ENCODE measurements around the gene ESR2.
"Not testable (repeated sequence)": the region's sequence is repeated elsewhere in the genome, so short reads cannot be mapped to it uniquely, and the experiment has no call there.

ESR2 gene

DNA sequence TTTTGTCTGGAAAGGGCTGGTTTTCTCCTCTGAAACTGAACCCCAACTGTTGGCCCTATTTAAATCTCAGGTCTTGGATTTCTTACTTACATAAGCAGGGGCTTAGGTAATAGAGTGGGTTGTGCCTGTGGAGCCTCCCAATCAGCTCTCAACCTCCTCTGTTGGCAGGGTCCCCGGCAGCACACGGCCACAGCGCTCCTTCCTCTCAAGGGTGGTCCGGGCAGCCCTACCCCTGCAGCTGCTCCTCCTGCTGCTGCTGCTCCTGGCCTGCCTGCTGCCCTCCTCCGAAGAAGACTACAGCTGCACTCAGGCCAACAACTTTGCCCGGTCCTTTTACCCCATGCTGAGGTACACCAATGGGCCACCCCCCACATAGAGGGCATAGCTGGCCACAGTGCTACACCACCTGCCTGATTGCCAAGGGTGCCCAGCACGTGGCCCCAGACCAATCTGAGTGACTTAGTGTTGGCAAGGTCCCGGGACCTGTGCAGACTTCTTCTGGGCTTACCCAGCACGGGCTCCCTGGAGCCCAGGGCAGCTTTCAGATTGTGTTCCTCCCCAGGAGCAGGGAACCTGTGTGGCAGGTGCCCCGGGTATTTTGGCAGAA is 68.9 kb downstream of the ESR2 start:
- FAIRE-seq (no peak), DNase-seq (ENCODE audit: low spot score) (no peak)

- FAIRE-seq, result no peak
Measured at GRCh38 chr14:64221391-64222003, 72.7 kb downstream of the ESR2 start.

DNA sequence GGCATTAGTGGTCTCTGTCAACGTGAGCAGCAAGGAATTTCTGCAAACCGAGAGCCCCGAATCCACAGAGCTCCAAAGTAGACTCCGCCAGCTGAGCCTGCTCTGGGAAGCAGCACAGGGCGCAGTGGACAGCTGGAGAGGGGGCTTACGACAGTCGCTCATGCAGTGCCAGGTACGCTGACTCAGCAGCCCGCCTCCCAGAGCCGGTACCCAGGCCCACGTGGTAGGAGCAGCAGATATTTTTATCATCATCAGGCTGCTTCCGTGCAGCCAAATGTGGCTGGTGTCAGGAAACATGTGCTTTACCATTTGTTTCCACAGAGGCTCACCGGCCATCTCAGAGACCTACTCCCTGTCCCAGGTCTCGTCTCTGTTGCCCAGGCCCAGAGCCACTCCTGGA is 73.7 kb downstream of the ESR2 start:
- FAIRE-seq (no peak), DNase-seq (ENCODE audit: low spot score) (no peak)

More at GRCh38 chr14:64221391-64222003, 72.7 kb downstream of the ESR2 start:
- DNase-seq (ENCODE audit: low spot score), result no peak

DNA sequence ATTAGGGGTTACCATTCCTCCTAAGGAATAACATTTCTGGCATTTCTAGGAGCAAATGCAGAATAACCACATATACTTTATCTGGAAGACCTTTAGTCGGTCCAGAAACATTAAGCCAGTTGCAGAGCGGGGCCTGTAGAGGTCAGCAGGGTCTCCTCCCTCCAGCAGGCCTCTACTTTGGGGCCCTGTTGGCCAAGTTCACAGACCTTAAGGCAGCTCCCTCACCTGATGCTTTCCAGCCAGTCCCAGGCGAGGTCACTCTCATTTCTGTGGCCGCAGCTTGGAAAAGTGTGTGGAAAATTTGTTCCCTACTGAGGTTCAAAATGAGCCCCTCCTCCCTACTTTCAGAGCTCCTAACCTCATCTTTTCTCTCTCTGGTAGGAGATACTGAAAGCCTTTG is 74.1 kb downstream of the ESR2 start:
- no peak for DNase-seq (ENCODE audit: low spot score)
- no peak for FAIRE-seq

- no peak for FAIRE-seq
- no peak for DNase-seq (ENCODE audit: low spot score)
Measured at GRCh38 chr14:64218344-64219240, 75.6 kb downstream of the ESR2 start.

DNA sequence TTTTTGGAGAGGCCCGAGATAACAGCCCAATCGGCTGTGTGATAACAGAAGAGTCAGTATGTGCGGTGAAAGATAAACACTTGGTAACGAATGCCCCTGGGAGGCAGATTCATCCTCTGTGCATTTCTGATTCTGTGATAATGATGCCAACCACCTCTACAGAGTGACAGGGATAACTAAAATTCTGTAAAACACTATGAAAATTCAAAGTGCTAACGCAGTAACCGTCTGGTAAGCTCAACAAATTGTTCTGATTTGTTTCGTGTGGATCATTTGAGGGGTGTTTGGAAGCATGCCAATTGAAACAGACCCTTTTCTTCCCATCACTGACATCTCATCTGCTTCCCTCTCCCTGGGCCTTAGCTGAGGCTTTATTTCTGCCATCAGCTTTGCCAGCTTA is 76.3 kb downstream of the ESR2 start:
- no peak for DNase-seq (ENCODE audit: low spot score)
- no peak for FAIRE-seq

DNA sequence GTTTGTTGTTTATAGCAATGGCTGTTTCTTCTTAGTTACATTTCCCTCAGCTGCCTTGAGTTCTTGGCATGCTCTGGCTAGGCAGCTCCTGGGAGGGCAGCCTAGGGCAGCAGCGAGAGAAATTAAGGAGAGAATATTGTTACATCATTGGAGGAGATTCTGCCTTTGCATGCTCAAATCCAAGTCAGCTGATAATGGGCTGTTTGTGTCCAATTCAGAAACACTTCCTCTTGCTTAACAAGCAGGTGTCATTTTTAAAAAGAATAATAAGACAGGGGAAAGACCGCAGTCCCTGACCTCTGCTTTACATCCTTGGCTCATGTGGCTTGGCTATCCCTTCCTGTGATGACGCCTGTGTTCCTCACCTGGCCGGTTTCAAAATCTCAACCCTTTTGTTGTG is 76.9 kb downstream of the ESR2 start:
- FAIRE-seq, result no peak
- no peak for DNase-seq (ENCODE audit: low spot score)

GRCh38 chr14:64215978-64216377 is 78.2 kb downstream of the ESR2 start:
- FAIRE-seq (no peak), DNase-seq (ENCODE audit: low spot score) (no peak)

GRCh38 chr14:64215274-64215673 is 78.9 kb downstream of the ESR2 start:
- no peak for DNase-seq (ENCODE audit: low spot score)
- no peak for FAIRE-seq

GRCh38 chr14:64213853-64214570 is 80.2 kb downstream of the ESR2 start:
- no peak for DNase-seq (ENCODE audit: low spot score)
- FAIRE-seq, result no peak

- no peak for FAIRE-seq
Measured at GRCh38 chr14:64213086-64213485, 81.1 kb downstream of the ESR2 start.

GRCh38 chr14:64212666-64213065 is 81.5 kb downstream of the ESR2 start:
- DNase-seq (ENCODE audit: low spot score), result no peak
- FAIRE-seq, result no peak

More at GRCh38 chr14:64213086-64213485, 81.1 kb downstream of the ESR2 start:
- DNase-seq (ENCODE audit: low spot score), result no peak

GRCh38 chr14:64210912-64211311 is 83.3 kb downstream of the ESR2 start:
- not testable (repeated sequence) for FAIRE-seq; DNase-seq (ENCODE audit: low spot score)

DNA sequence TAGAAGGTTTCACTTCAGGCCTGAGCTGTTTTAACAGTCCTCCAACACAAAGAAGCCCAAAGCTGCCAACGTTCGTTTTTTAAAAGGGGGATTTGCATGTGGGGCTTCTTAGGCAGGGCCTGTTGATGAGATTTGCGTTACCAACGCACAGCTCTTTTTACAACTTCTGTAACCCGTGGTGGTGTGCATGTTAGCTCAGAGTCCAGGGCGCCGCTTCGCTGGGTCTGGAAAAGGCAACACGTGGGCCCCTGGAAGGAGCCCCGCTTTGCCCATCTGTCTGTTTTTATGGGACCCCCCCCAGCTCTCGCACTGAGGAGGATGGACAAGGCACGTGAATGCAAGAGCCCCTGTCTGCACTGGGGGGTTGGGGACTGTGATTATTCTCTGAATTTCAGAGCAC is 84.0 kb downstream of the ESR2 start:
- FAIRE-seq (no peak), DNase-seq (ENCODE audit: low spot score) (no peak)

GRCh38 chr14:64209444-64210131 is 84.6 kb downstream of the ESR2 start:
- DNase-seq (ENCODE audit: low spot score), result no peak
- no peak for FAIRE-seq

GRCh38 chr14:64208981-64209380 is 85.2 kb downstream of the ESR2 start:
- FAIRE-seq (no peak), DNase-seq (ENCODE audit: low spot score) (no peak)

DNA sequence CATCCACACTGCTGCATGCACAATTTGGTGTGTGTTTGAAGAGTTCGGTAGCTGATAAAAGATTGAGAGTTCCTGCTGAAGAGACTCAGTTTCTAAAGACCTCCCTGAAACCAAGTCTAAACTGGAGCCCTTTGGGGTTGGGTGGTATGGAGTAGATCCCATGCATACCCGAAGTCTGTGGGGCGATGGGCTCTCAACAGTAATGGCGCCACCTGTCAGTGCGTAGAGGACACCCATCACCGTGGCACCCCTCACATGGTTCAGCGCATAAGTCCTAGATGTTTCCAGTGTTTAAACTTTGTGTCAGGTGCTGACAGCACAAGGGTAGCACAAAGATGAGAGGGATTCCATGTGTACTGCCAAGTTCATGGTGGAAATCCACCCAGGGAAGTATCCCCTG is 85.9 kb downstream of the ESR2 start:
- FAIRE-seq, result no peak

GRCh38 chr14:64203366-64204006 is 90.7 kb downstream of the ESR2 start:
- FAIRE-seq, result no peak
- no peak for DNase-seq (ENCODE audit: low spot score)

More for the DNA sequence above, 85.9 kb downstream of the ESR2 start:
- DNase-seq (ENCODE audit: low spot score), result no peak

- FAIRE-seq (no peak), DNase-seq (ENCODE audit: low spot score) (no peak)
Measured at GRCh38 chr14:64202716-64203115, 91.5 kb downstream of the ESR2 start.

GRCh38 chr14:64201921-64202545 is 92.1 kb downstream of the ESR2 start:
- no peak for FAIRE-seq

More at GRCh38 chr14:64201921-64202545, 92.1 kb downstream of the ESR2 start:
- DNase-seq (ENCODE audit: low spot score), result no peak

All from RCC 7860 (cell line).